Ovary (tissue), 9 donors: ENCODE measurements around the gene ITSN2. TPM values are rescaled to one million over a fixed set of nuclear protein-coding genes. Genes with fewer than 3 reads are reported as not detected.

Experiments
- DNase-seq, 5 donors: peaks; one replicate each; pipeline ENCODE4 v3.0.0-alpha.2; 2019 to 2020
- H3K27ac ChIP-seq, 2 donors: fragments of 200-600 bp; one replicate each; pipeline versions ENCODE4 v1.5.1 to v1.8.0; 2019 to 2022
- H3K27me3 ChIP-seq: fragments of 200-600 bp; one replicate; pipeline ENCODE4 v1.8.0; 2022
- H3K36me3 ChIP-seq: fragments of 200-600 bp; sonication (generic); one replicate; pipeline ENCODE4 v1.5.1; 2019
- H3K4me1 ChIP-seq: one replicate; pipeline ENCODE4 v1.8.1; 2013; ENCODE audit warnings: mild to moderate bottlenecking, moderate library complexity; ENCODE audit not compliant: insufficient read depth
- H3K4me3 ChIP-seq: fragments of 200-600 bp; sonication (generic); one replicate; pipeline ENCODE4 v1.5.1; 2017
- H3K9me3 ChIP-seq, 2 donors: fragments of 200-600 bp in 1 of 2; sonication (generic) in 1 of 2; one replicate each; pipeline versions ENCODE4 v1.5.1 to v1.8.1; 2013 to 2019; ENCODE audit warnings: mild to moderate bottlenecking in 1 of 2, moderate library complexity in 1 of 2
- CTCF ChIP-seq, 3 donors: fragments of 450-650 bp in 2 of 3; fragments of 200-600 bp in 1 of 3; IDR thresholded peaks; one replicate each; pipeline versions ENCODE4 v1.5.1 to v1.8.0; 2016 to 2022; ENCODE audit warnings: antibody characterized with exemption in 3 of 3, mild to moderate bottlenecking in 1 of 3
- EP300 ChIP-seq: sonication (generic); formaldehyde crosslinking; IDR thresholded peaks from one replicate; pipeline ENCODE4 v1.6.1; 2017; ENCODE audit warnings: antibody characterized with exemption
- POLR2A ChIP-seq: fragments of 450-650 bp; IDR thresholded peaks from one replicate; pipeline ENCODE4 v1.6.1; 2017; ENCODE audit warnings: antibody characterized with exemption, mild to moderate bottlenecking, moderate library complexity
- WGBS, 3 donors: extraction: QIAGEN DNeasy Blood & Tissue Kit in 1 of 3; methylation state at CpG; one replicate each; pipeline versions ENCODE4 v1.1.5 to v1.1.7; 2013 to 2017; 5-methylcytosine and 5-hydroxymethylcytosine counted together
- intact Hi-C, 4 donors: fragments of 100-400 bp; cut with DNase I; formaldehyde crosslinking; loops; one replicate each; pipeline versions ENCODE4 v1.11.0 to v1.15.1; 2022 to 2023
- polyA plus RNA-seq, 2 donors: library from polyadenylated mRNA; stranded (reverse); fragments of 200-250 nt in 1 of 2; fragments of 350-450 nt in 1 of 2; fragmentation: Illumina TruSeq in 1 of 2; extraction: RNeasy Lipid Tissue Mini Kit (QIAGEN cat#74804) in 1 of 2; gene quantifications; one replicate each; pipeline ENCODE4 v1.2.3, GENCODE V29; 2013 to 2014
- total RNA-seq, 7 donors: library from RNA; depleted of rRNA in 2 of 7; stranded (reverse); fragments of >200 nt in 2 of 7; fragmentation: NEBNext Ultra II Directional in 3 of 7; extraction: Animal tissue kit (Norgen Biotek cat#: 25700) in 3 of 7; gene quantifications; one replicate each; pipeline versions ENCODE4 v1.1.0 to v1.2.4, GENCODE V29; 2016 to 2023
- donor health status: DM: no; HTN: no; CAD: no; lungs with moderate emphysema.
- donor health status: DM: no; HTN: no; CAD: no.
- donor health status: Bipolar disorder and iron deficiency.
- donor health status: DM: yes; HTN: yes; CAD: no.
- donor health status: DM: no; HTN: no; CAD: no.
- donor health status: DM: yes; HTN: yes; CAD: no.

Gene ITSN2
- total and polyA plus RNA-seq, 9 donors = 17.8 to 44.4 (median 38.5) TPM

- TF ChIP-seq CTCF (IDR thresholded peaks at IDR 0.05) = no peak
- TF ChIP-seq POLR2A = no peak
- TF ChIP-seq EP300 = no peak
Measured at GRCh38 chr2:24253303-24253919, 106.9 kb downstream of the ITSN2 start.

GRCh38 chr2:24247592-24247991, 112.7 kb downstream of the ITSN2 start:
- DNase-seq = no peak
- TF ChIP-seq EP300 = no peak
- TF ChIP-seq CTCF (IDR thresholded peaks at IDR 0.05) = no peak
- no peak for TF ChIP-seq POLR2A
- H3K4me1 ChIP-seq = no peaks in the 10 kb centered on the region
- intact Hi-C loops = no loop called here
- no peaks in the 10 kb centered on the region for H3K36me3 ChIP-seq
- no peak overlapping the region for H3K4me3 ChIP-seq
- no peak overlapping the region for H3K27ac ChIP-seq
- 89 to 95% (median 92%) methylated on average over 3 of the region's 3 CpGs for WGBS, 3 donors
- H3K27me3 ChIP-seq = no peaks in the 10 kb centered on the region
- H3K9me3 ChIP-seq = no peaks in the 10 kb centered on the region

More at GRCh38 chr2:24253303-24253919, 106.9 kb downstream of the ITSN2 start:
- Histone ChIP-seq H3K27ac (no peak overlapping the region), H3K36me3 (no peaks in the 10 kb centered on the region), H3K9me3 (no peaks in the 10 kb centered on the region), H3K27me3 (no peaks in the 10 kb centered on the region), H3K4me1 (no peaks in the 10 kb centered on the region), H3K4me3 (no peak overlapping the region)
- no peak for DNase-seq
- WGBS, 3 donors = 96 to 98% (median 97%) methylated on average over 6 of the region's 6 CpGs
- intact Hi-C loops = no loop called here

- Histone ChIP-seq H3K27me3 (no peaks in the 10 kb centered on the region), H3K4me3 (no peak overlapping the region), H3K4me1 (no peaks in the 10 kb centered on the region), H3K27ac (no peak overlapping the region), H3K9me3 (no peaks in the 10 kb centered on the region), H3K36me3 (no peaks in the 10 kb centered on the region)
- WGBS, 3 donors = 87 to 100% (median 100%) methylated on average over 1 of the region's 1 CpG
- TF ChIP-seq EP300 = no peak
- no peak for DNase-seq
- intact Hi-C loops = no loop called here
Measured at GRCh38 chr2:24247164-24247563, 113.2 kb downstream of the ITSN2 start.

GRCh38 chr2:24245986-24246776, 114.2 kb downstream of the ITSN2 start:
- no peaks in the 10 kb centered on the region for H3K9me3 ChIP-seq
- no peaks in the 10 kb centered on the region for H3K4me1 ChIP-seq
- no peak overlapping the region for H3K27ac ChIP-seq
- WGBS, 3 donors = 88 to 97% (median 93%) methylated on average over 4 of the region's 4 CpGs
- intact Hi-C loops = no loop called here
- H3K27me3 ChIP-seq = no peaks in the 10 kb centered on the region
- no peak overlapping the region for H3K4me3 ChIP-seq
- DNase-seq = no peak
- TF ChIP-seq EP300 = no peak
- TF ChIP-seq CTCF (IDR thresholded peaks at IDR 0.05) = no peak
- no peak for TF ChIP-seq POLR2A
- no peaks in the 10 kb centered on the region for H3K36me3 ChIP-seq

GRCh38 chr2:24241528-24241927, 118.8 kb downstream of the ITSN2 start:
- Histone ChIP-seq H3K27me3 (no peaks in the 10 kb centered on the region), H3K4me1 (no peaks in the 10 kb centered on the region), H3K36me3 (no peaks in the 10 kb centered on the region), H3K4me3 (no peak overlapping the region), H3K27ac (no peak overlapping the region), H3K9me3 (no peaks in the 10 kb centered on the region)
- no peak for DNase-seq
- TF ChIP-seq EP300 (no peak), CTCF (IDR thresholded peaks at IDR 0.05) (no peak), POLR2A (no peak)
- intact Hi-C loops = no loop called here
